K562 (cell line): ENCODE data around the gene MOK. TPM values are rescaled to one million over a fixed set of nuclear protein-coding genes. Genes with fewer than 3 reads are reported as not detected.

Experiments used
- ATAC-seq: fragments of 200-7000 bp; cut with Tn5 transposase; 3 replicates; pipeline ENCODE4 v1.9.1; 2020; ENCODE audit warnings: moderate library complexity
- BruUV-seq: library from RNA; stranded (reverse); fragments of 400-500 nt; replicated peaks from 2 replicates; lab custom pipeline; 2021; lab: Mats Ljungman, UMichigan
- CTCF ChIA-PET: fragments of 300-600 bp; formaldehyde crosslinking; extraction: SDS; loops from one replicate; lab custom pipeline; 2021; ENCODE audit warnings: low intra/inter-chr PET ratio; lab: Yijun Ruan, JAX
- POLR2A ChIA-PET: fragments of 300-600, 350-650 bp; sonication (Branson Sonifier 250); formaldehyde crosslinking; extraction: SDS; loops from one replicate; lab custom pipeline; 2021; ENCODE audit warnings: antibody characterized with exemption, inconsistent platforms; lab: Yijun Ruan, JAX
- DNase-seq, 4 experiments: peaks; one replicate each; pipeline versions ENCODE4 v3.0.0 to v3.0.0-alpha.2; 2011 to 2018; ENCODE audit warnings: low spot score in 3 of 4, mixed read lengths in 3 of 4; ENCODE audit errors: extremely low read depth in 1 of 4
- FAIRE-seq: peaks from 2 replicates; lab custom pipeline; 2011; peaks lifted over from hg19 to GRCh38; lab: Jason Lieb, UNC
- H2AFZ ChIP-seq: 2 replicates; pipeline ENCODE4 v1.6.0; 2011; ENCODE audit warnings: low read depth, low read length, control low read depth, inconsistent platforms
- H3K27ac ChIP-seq: fragments of 200-600 bp; 3 replicates; pipeline ENCODE4 v1.8.0; 2011; ENCODE audit warnings: low read depth, mild to moderate bottlenecking, control low read depth, inconsistent platforms, low read length, moderate library complexity, mixed read lengths; ENCODE audit errors: extremely low read depth
- H3K27me3 ChIP-seq, 2 experiments: fragments of 300-600 bp in 1 of 2; 2 replicates in 1 of 2; 3 replicates in 1 of 2; pipeline versions ENCODE4 v1.6.0 to v1.8.0; 2011; ENCODE audit warnings: inconsistent platforms in 2 of 2, low read length in 2 of 2, mild to moderate bottlenecking in 1 of 2, mixed read lengths in 1 of 2, moderate library complexity in 1 of 2; ENCODE audit not compliant: control insufficient read depth in 2 of 2, insufficient read depth in 2 of 2
- H3K36me3 ChIP-seq: fragments of 300-600 bp; 3 replicates; pipeline ENCODE4 v1.8.0; 2011; ENCODE audit warnings: mild to moderate bottlenecking, low read length, inconsistent platforms; ENCODE audit not compliant: control insufficient read depth, insufficient read depth
- H3K4me1 ChIP-seq, 2 experiments: fragments of 200-600 bp in 1 of 2; replicated peaks in 1 of 2; 2 replicates in 1 of 2; 3 replicates in 1 of 2; pipeline versions ENCODE4 v1.5.1 to v1.8.0; 2011; ENCODE audit warnings: inconsistent platforms in 2 of 2, low read length in 2 of 2, mild to moderate bottlenecking in 1 of 2, mixed read lengths in 1 of 2, moderate library complexity in 1 of 2; ENCODE audit not compliant: control insufficient read depth in 2 of 2, insufficient read depth in 2 of 2
- H3K4me2 ChIP-seq: 2 replicates; pipeline ENCODE4 v1.6.1; 2011; ENCODE audit warnings: low read length, control low read depth, inconsistent platforms, mixed read lengths; ENCODE audit not compliant: insufficient read depth
- H3K4me3 ChIP-seq: fragments of 200-600 bp; sonication (generic), shearing (Covaris generic); 2 replicates; pipeline ENCODE4 v1.5.1; 2016; ENCODE audit warnings: control low read depth, inconsistent platforms
- H3K79me2 ChIP-seq: fragments of 200-600 bp; 3 replicates; pipeline ENCODE4 v1.8.0; 2011; ENCODE audit warnings: low read length, inconsistent platforms; ENCODE audit not compliant: control insufficient read depth, insufficient read depth
- H3K9ac ChIP-seq, 2 experiments: 2 replicates each; pipeline versions ENCODE4 v1.6.0 to v1.6.1; 2011; ENCODE audit warnings: low read depth in 2 of 2, low read length in 2 of 2, control low read depth in 1 of 2, inconsistent platforms in 1 of 2, mild to moderate bottlenecking in 1 of 2, mixed read lengths in 1 of 2; ENCODE audit not compliant: insufficient read depth in 1 of 2
- H3K9me1 ChIP-seq: one replicate; pipeline ENCODE4 v1.6.0; 2011; ENCODE audit warnings: inconsistent platforms, mild to moderate bottlenecking, low read length, moderate library complexity; ENCODE audit not compliant: control insufficient read depth, insufficient read depth
- H3K9me3 ChIP-seq: replicated peaks from 2 replicates; pipeline ENCODE4 v1.5.1; 2011; ENCODE audit warnings: low read depth, low read length, inconsistent platforms; ENCODE audit not compliant: control insufficient read depth, insufficient read depth
- H4K20me1 ChIP-seq: replicated peaks from 2 replicates; pipeline ENCODE4 v1.6.1; 2011; ENCODE audit warnings: low read length, inconsistent platforms, mixed read lengths; ENCODE audit not compliant: control insufficient read depth, insufficient read depth
- ETV5 ChIP-seq: sonication (generic); formaldehyde crosslinking; IDR thresholded peaks from 2 replicates; pipeline ENCODE4 v1.4.0; 2020; ENCODE audit warnings: low read depth, mild to moderate bottlenecking, missing genetic modification reagents
- FOS ChIP-seq: IDR thresholded peaks from 3 replicates; pipeline ENCODE4 v1.6.1; 2011; ENCODE audit not compliant: insufficient read length; ENCODE audit errors: extremely low read depth
- HNRNPLL ChIP-seq: fragments of 200-400 bp; formaldehyde crosslinking; IDR thresholded peaks from 2 replicates; pipeline ENCODE4 v1.6.1; 2017; ENCODE audit warnings: low read length, low read depth, mild to moderate bottlenecking; ENCODE audit not compliant: poor library complexity, severe bottlenecking
- KAT7 ChIP-seq: sonication (generic); formaldehyde crosslinking; IDR thresholded peaks from 2 replicates; pipeline ENCODE4 v1.8.0; 2022; ENCODE audit warnings: missing genetic modification reagents, mild to moderate bottlenecking, borderline replicate concordance
- KDM2B ChIP-seq: fragments of 250-450 bp; sonication (Bioruptor Pico); IDR thresholded peaks from 2 replicates; pipeline ENCODE4 v1.8.0; 2021; ENCODE audit warnings: mild to moderate bottlenecking, moderate library complexity
- MCM7 ChIP-seq, 2 experiments: fragments of 450-650 bp; IDR thresholded peaks; 2 replicates each; pipeline ENCODE4 v1.6.1; 2016 to 2018
- SMARCE1 ChIP-seq: fragments of 450-650 bp; IDR thresholded peaks from 2 replicates; pipeline ENCODE4 v1.7.1; 2016; ENCODE audit warnings: mild to moderate bottlenecking
- STAT5B ChIP-seq: fragments of 250-450 bp; sonication (Bioruptor Pico); IDR thresholded peaks from 2 replicates; pipeline ENCODE4 v1.8.0; 2021; ENCODE audit warnings: mild to moderate bottlenecking, inconsistent platforms
- SUPT5H ChIP-seq: fragments of 450-650 bp; IDR thresholded peaks from 2 replicates; pipeline ENCODE4 v1.6.1; 2016
- ZBTB8A ChIP-seq: fragments of 450-650 bp; IDR thresholded peaks from 2 replicates; pipeline ENCODE4 v1.6.1; 2018; ENCODE audit warnings: mild to moderate bottlenecking, moderate library complexity; ENCODE audit not compliant: partially characterized antibody
- ZC3H4 ChIP-seq: sonication (generic); formaldehyde crosslinking; IDR thresholded peaks from 2 replicates; pipeline ENCODE4 v1.9.0; 2021; ENCODE audit warnings: missing genetic modification reagents, borderline replicate concordance
- ZKSCAN8 ChIP-seq: fragments of 200-800 bp; sonication (Bioruptor generic); IDR thresholded peaks from 2 replicates; pipeline ENCODE4 v1.6.1; 2016; ENCODE audit warnings: missing genetic modification characterization, missing compliant biosample characterization
- ZNF589 ChIP-seq: fragments of 200-800 bp; sonication (Bioruptor generic); IDR thresholded peaks from 2 replicates; pipeline ENCODE4 v1.6.1; 2016; ENCODE audit warnings: low read depth, missing genetic modification characterization, missing compliant biosample characterization
- WGBS: fragments of 100-300 bp; shearing (Covaris generic); methylation state at CpG from one replicate; pipeline ENCODE4 v1.1.6; 2016; ENCODE audit warnings: low coverage, mixed read lengths; ENCODE audit not compliant: insufficient coverage; ENCODE audit errors: missing lambda C conversion rate; 5-methylcytosine and 5-hydroxymethylcytosine counted together
- in situ Hi-C: fragments of 300-500 bp; cut with MboI; formaldehyde crosslinking; loops from 4 replicates; pipeline ENCODE4 v1.15.0; 2018; ENCODE audit warnings: inconsistent platforms, mixed read lengths
- intact Hi-C: fragments of 100-400 bp; cut with micrococcal nuclease; formaldehyde crosslinking; loops from 2 replicates; pipeline ENCODE4 v1.14.2; 2022
- polyA plus RNA-seq, 8 experiments: library from polyadenylated mRNA; depleted of rRNA in 4 of 8; stranded (reverse) in 5 of 8; unstranded in 3 of 8; fragments of >200 nt; fragmentation: Nextera tagmentation in 2 of 8; fragmentation: Illumina TruSeq in 1 of 8; extraction: Ambion mirVana in 2 of 8; extraction: Trizol in 1 of 8; gene quantifications; 2 replicates each; pipeline versions ENCODE4 v1.2.1 to v1.2.3, GENCODE V29; 2011 to 2014; ENCODE audit warnings: inconsistent platforms in 1 of 8, missing spikeins in 1 of 8
- total RNA-seq, 7 experiments: library from RNA; depleted of rRNA in 6 of 7; stranded (reverse); fragments of >200 nt in 6 of 7; fragmentation: Illumina TruSeq in 2 of 7; extraction: Trizol in 2 of 7; gene quantifications; 2 replicates each; pipeline versions ENCODE4 v1.2.1 to v1.2.3, GENCODE V29; 2011 to 2021; ENCODE audit warnings: low replicate concordance in 1 of 7

The MOK gene
- total and polyA plus RNA-seq, 9 of the 15 experiments (the other 6 are each of a cell fraction or from before 2014, with no cell fraction given): 1.3 to 8.4 (median 5.3) TPM

DNA sequence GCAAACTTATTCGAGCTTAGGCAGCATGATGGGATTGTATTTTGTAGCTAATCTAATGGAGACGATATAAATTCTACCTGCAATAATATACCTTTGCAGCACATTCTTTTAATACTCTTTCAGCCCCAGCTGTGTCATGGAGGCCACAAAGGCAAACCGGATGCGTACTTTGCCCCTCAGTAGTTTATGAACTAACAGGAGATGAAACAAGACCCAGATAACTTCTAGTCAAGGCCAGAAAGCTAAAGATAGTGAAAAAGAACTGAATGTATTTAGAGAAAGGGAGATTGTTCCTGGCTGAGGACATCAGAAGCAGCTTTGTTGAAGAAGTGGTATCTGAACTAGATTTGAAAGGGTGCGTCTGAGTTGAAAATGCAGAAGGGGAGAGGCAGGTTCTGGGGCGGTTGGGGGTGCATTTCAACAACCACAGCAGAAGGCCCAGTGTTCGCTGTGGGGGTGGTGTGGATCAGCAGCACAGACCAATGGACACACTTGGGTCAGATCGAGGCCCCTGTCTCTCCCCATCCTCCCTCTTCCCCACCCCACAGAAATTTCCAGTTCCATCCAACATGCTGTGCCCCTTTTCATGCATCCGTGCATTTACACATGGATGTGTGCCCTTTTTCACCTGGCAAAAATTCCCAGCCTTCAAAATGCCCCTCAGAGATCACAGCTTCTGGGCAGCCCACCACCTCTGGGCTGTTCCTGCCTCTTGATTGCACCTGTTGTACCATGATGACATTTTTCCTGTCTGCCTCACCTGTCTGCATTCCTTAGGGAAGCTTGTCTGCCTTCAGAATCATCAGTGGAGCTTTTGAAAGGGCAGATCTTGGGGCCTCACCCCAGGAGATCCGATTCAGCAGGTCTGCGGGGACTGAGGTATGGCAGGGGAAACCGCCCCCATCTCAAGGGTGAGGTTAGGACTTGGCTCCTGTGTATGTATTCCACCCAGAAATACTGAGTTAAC, 16.8 kb upstream of the MOK start (continued):
- TF ChIP-seq KAT7 (CRISPR knock-in tag) (no peak), ZBTB8A (no peak), SUPT5H (no peak), KDM2B (CRISPR knock-in tag) (no peak), ETV5 (CRISPR knock-in tag) (no peak)

DNA sequence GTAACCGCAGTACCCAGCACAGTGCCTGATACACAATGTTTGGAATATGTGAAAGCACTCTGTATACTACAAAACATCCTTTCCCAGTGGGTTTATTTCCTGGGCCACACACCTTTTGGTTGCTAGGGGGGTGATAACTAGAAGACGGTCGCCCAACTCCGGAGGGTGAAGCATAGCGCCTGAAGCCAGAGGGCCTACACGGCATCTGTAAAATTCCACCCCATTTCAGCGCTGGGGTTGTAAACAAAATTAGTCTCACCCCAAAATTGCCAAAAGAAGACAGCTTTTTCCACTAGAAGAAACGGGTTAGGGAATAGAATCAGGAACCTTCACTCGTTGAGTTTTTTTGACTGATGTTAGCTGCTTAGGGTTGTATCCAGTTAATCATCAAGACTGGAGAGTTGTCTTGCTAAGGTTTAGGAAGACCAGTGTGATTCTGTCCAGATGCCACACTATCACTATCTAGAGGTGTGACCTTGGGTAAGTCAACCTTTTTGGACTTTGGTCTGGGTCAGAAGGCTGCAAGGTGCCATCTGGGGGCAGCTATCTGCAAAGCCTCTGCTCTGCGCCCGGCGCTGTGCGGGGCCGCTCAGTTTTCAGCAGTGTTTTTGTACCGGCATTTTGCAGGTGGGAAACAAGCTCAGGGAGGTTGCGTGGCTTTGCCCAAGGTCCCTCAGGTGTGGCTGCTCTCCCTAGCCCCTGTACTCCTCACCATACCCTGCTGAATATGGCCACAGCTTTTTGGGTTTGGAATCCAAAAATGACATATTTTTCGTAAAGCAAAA, 15.9 kb upstream of the MOK start:
- TSS peak; percentile 67 for BruUV-seq
- DNase-seq (no peak), FAIRE-seq (no peak), ATAC-seq (no peak)
- H2AFZ ChIP-seq: no peak overlapping the region; the same call in 1 of the 2 replicates
- H3K36me3 ChIP-seq: peaks cover 14% of the 10 kb centered on the region; the same call in 2 of the 3 replicates
- H4K20me1 ChIP-seq: no peaks in the 10 kb centered on the region
- no peak for TF ChIP-seq SMARCE1
- no peak for TF ChIP-seq MCM7 (IDR thresholded peaks at IDR 0.05)
- TF ChIP-seq HNRNPLL: no peak
- no peak for TF ChIP-seq ZKSCAN8 (CRISPR knock-in tag)
- no peak for TF ChIP-seq STAT5B (CRISPR knock-in tag)
- no peak for TF ChIP-seq FOS
- no peak for TF ChIP-seq ZNF589 (CRISPR knock-in tag)
- TF ChIP-seq ZC3H4 (CRISPR knock-in tag): no peak
- no peaks in the 10 kb centered on the region for H3K27me3 ChIP-seq
- H3K9me3 ChIP-seq: no peaks in the 10 kb centered on the region
- H3K9ac ChIP-seq: peak overlapping the region; percentile 91 to 97
- CTCF ChIA-PET: no interaction called here
- H3K79me2 ChIP-seq: peaks cover 15% of the 10 kb centered on the region
- peaks cover 20 to 21% of the 10 kb centered on the region in 2 experiments; a peak in 4 of 5 replicates for H3K4me1 ChIP-seq
- H3K9me1 ChIP-seq: no peaks in the 10 kb centered on the region
- in situ Hi-C loops (loop anchor here (10.0 kb wide), 1 partner anchor 194 kb away; no protein-coding TSS in a partner anchor), intact Hi-C loops (no loop called here)
- 80% methylated on average over 16 of the region's 17 CpGs for WGBS
- H3K4me2 ChIP-seq: peak overlapping the region; percentile 91
- H3K4me3 ChIP-seq: peak overlapping the region; percentile 84
- peak overlapping the region; percentile 76; the same call in 1 of the 3 replicates for H3K27ac ChIP-seq
- POLR2A ChIA-PET: interaction anchor here (0.7 kb wide), 1 partner anchor 154 kb away, joined by 3 read pairs; no protein-coding TSS in a partner anchor
